ENCODE results near the gene CLEC12A.

Gene CLEC12A

DNA sequence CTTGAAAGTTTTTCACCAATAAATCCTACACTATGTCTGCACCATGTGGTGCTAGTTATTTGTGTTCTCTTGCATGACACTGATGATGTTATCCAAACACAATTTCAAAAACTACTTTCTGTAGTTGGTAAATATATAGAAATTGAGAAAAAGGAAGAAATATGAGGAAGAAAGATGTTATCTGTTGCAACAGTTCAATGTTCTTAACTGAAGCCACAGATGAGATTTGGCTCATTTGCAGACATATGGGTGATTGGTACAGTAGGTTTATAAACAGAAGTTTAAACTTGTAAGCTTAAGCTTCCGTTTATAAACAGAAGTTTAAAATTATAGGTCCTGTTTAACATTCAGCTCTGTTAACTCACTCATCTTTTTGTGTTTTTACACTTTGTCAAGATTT is at the start of gene CLEC12A:
Gene CLEC12A, plus strand, starts transcription at position 229 of the 400 bp plus-strand sequence. CDS start 188 bp downstream, outside the sequence.
- no peak for DNase-seq (ENCODE audit: low spot score)
- TF ChIP-seq CTCF (IDR thresholded peaks at IDR 0.05; ENCODE audit: extremely low read depth, missing control alignments), result no peak

- TF ChIP-seq CTCF (IDR thresholded peaks at IDR 0.05; ENCODE audit: extremely low read depth, missing control alignments), result no peak
- no peak for DNase-seq (ENCODE audit: low spot score)
Observed at GRCh38 chr12:9922429-9922828, 48.8 kb upstream of the CLEC12A start.

DNA sequence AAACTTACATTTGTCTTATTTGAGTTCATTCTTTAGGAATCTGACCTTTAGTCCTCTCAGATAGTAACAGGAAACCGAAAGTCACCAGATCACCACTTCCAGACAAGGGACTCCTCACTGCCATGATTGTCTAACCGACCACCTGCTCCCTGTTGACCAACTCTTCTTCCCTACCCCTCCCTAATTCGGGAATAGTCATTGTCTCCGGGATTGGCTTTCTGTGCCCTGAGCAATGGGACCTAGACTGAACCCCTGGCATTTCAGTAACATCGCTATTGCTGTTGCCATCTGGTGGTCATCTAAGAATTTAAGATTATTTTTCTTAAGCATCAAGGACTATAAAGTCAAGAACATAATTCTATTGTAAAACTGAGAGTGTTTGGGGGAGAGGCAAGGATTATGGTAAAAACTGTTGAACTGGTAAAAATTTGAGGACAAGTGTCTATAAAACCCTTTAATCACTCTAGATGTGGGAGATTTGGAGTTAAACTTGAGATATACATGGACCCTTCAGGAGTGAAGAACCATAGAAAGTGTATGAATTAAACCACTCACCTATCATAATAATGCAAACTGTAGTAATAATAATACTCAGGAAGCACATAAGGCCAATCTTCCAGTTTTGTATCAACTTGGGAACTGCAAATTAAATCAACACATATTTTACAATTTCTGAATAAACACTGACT is 45.4 kb upstream of the CLEC12A start:
- DNase-seq (ENCODE audit: low spot score), result peak; percentile 18
- no peak for TF ChIP-seq CTCF (IDR thresholded peaks at IDR 0.05; ENCODE audit: extremely low read depth, missing control alignments)

GRCh38 chr12:9926876-9927275 is 44.3 kb upstream of the CLEC12A start:
- no peak for TF ChIP-seq CTCF (IDR thresholded peaks at IDR 0.05; ENCODE audit: extremely low read depth, missing control alignments)
- DNase-seq (ENCODE audit: low spot score), result no peak

DNA sequence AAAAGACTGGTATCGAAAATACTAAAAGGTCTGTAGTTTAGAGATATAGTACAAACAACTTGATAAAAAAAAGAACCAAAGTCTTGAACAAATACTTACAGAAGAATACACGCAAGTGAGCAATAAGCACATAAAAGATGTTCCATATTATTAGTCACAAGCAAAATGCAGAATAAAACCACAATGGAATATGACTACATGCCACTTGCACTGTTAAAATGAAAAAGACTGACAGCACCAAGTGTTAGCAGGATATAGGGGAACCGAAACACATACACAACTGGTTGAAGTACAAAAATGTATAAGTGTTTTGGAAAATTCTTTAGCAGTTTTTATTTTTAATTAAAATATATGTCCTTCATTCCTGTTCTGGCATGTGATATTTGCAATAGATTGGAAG is 42.6 kb upstream of the CLEC12A start:
- TF ChIP-seq CTCF (IDR thresholded peaks at IDR 0.05; ENCODE audit: extremely low read depth, missing control alignments), result no peak
- DNase-seq (ENCODE audit: low spot score), result no peak

- DNase-seq (ENCODE audit: low spot score), result no peak
- no peak for TF ChIP-seq CTCF (IDR thresholded peaks at IDR 0.05; ENCODE audit: extremely low read depth, missing control alignments)
Observed at GRCh38 chr12:9931245-9931644, 40.0 kb upstream of the CLEC12A start.

DNA sequence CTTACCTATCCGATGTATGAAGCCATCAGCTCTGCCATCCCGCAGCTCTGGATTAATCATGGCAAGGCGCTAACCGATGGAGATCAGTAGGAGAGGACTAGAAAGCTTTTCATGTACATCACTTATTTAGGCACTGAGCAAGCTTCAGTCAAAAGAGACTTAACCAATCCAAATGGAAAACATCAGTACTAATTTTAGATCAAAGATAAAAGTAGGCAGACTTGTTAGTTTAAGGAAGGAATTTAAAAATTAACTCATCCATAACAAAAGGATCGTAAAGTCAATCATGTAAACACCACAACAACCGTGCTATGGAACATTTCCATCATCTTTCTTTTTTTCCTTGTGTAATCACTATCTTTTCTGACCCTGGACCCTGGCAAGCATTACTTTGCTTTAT is 38.9 kb upstream of the CLEC12A start, which contains the start of gene CLEC2A:
Gene CLEC2A, minus strand, starts transcription at position 101 of the 400 bp plus-strand sequence. Its CDS starts 41 bp downstream, at position 60.
- DNase-seq (ENCODE audit: low spot score), result no peak
- TF ChIP-seq CTCF (IDR thresholded peaks at IDR 0.05; ENCODE audit: extremely low read depth, missing control alignments), result no peak

Measured in GM20000 (cell line).